22Rv1 (cell line): ENCODE results near the gene C1orf159.

Source experiments
- ZFX ChIP-seq: fragments of 450-650 bp; IDR thresholded peaks from 2 replicates; pipeline ENCODE4 v1.6.1; 2017; ENCODE audit warnings: antibody characterized with exemption, borderline replicate concordance
- TF ChIP-seq, protein P1 (sequence below): fragments of 450-650 bp; IDR thresholded peaks from 2 replicates; pipeline ENCODE4 v1.5.1; 2017; ENCODE audit warnings: mild to moderate bottlenecking

DNA sequence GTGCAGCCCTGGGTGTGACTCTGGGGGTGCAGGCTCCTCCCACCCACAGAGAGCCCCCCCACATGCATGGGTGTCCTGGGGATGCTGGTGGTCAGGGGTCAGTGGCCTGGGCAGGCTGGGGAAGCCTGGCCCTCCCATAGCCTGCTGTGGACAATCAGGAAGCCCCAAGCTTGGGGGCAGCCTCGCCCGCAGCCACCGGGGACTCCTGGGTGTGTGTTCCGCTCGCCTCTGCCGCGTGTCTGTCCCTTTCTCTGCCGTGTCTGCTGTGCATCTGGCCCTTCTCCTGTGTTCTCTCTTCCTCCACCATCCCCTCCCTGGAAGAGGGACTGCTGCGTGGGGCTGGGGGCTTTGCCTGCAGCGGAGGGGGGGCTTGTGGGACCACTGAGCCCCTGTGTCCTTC, 73.1 kb downstream of the C1orf159 start:
- TF ChIP-seq, protein P1, sequence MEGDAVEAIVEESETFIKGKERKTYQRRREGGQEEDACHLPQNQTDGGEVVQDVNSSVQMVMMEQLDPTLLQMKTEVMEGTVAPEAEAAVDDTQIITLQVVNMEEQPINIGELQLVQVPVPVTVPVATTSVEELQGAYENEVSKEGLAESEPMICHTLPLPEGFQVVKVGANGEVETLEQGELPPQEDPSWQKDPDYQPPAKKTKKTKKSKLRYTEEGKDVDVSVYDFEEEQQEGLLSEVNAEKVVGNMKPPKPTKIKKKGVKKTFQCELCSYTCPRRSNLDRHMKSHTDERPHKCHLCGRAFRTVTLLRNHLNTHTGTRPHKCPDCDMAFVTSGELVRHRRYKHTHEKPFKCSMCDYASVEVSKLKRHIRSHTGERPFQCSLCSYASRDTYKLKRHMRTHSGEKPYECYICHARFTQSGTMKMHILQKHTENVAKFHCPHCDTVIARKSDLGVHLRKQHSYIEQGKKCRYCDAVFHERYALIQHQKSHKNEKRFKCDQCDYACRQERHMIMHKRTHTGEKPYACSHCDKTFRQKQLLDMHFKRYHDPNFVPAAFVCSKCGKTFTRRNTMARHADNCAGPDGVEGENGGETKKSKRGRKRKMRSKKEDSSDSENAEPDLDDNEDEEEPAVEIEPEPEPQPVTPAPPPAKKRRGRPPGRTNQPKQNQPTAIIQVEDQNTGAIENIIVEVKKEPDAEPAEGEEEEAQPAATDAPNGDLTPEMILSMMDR = no peak
- TF ChIP-seq ZFX = no peak
